Stomach (tissue), 4 donors: ENCODE measurements around the gene AKAP6.

ENCODE experiments used
- POLR2A ChIP-seq, 4 donors: fragments of 450-650 bp; IDR thresholded peaks; one replicate each; pipeline ENCODE4 v1.6.1; 2016; ENCODE audit warnings: antibody characterized with exemption in 4 of 4, control low read depth in 2 of 4, mild to moderate bottlenecking in 1 of 4, moderate library complexity in 1 of 4
- POLR2AphosphoS5 ChIP-seq, 3 donors: sonication (generic); formaldehyde crosslinking; IDR thresholded peaks; one replicate each; pipeline ENCODE4 v1.6.1; 2016; ENCODE audit warnings: antibody characterized with exemption in 3 of 3
- TF ChIP-seq, protein P1 (sequence below), 7 experiments: fragments of 450-650 bp in 4 of 7; fragments of 200-600 bp in 3 of 7; sonication (generic) in 3 of 7; IDR thresholded peaks; one replicate each; pipeline ENCODE4 v1.5.1; 2016 to 2019; ENCODE audit warnings: antibody characterized with exemption in 7 of 7, control low read depth in 2 of 7, mild to moderate bottlenecking in 1 of 7

- TF ChIP-seq, protein P1, sequence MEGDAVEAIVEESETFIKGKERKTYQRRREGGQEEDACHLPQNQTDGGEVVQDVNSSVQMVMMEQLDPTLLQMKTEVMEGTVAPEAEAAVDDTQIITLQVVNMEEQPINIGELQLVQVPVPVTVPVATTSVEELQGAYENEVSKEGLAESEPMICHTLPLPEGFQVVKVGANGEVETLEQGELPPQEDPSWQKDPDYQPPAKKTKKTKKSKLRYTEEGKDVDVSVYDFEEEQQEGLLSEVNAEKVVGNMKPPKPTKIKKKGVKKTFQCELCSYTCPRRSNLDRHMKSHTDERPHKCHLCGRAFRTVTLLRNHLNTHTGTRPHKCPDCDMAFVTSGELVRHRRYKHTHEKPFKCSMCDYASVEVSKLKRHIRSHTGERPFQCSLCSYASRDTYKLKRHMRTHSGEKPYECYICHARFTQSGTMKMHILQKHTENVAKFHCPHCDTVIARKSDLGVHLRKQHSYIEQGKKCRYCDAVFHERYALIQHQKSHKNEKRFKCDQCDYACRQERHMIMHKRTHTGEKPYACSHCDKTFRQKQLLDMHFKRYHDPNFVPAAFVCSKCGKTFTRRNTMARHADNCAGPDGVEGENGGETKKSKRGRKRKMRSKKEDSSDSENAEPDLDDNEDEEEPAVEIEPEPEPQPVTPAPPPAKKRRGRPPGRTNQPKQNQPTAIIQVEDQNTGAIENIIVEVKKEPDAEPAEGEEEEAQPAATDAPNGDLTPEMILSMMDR (IDR thresholded peaks at IDR 0.05) = no peak
- TF ChIP-seq POLR2AphosphoS5 (IDR thresholded peaks at IDR 0.05) (no peak), POLR2A (IDR thresholded peaks at IDR 0.05) (no peak)
Observed at GRCh38 chr14:32565256-32565655, 236.2 kb downstream of the AKAP6 start.
